ENCODE measurements around the gene DGAT2L6. TPM values are rescaled to one million over a fixed set of nuclear protein-coding genes. Genes with fewer than 3 reads are reported as not detected.

The DGAT2L6 gene
- total RNA-seq, 1 experiment from 2014 or later: not detected

- no peak for ATAC-seq
- DNase-seq (ENCODE audit: low spot score): no peak
- H3K9me3 Mint-ChIP-seq: no peaks in the 10 kb centered on the region; the same call in 1 of the 2 replicates
- peak overlapping the region; percentile 54 for H3K27ac Mint-ChIP-seq
- no peak overlapping the region for H3K4me3 Mint-ChIP-seq
- ChIA-PET POLR2A (no interaction called here), CTCF (interaction anchor here (1.6 kb wide), 1 partner anchor 9 kb away, joined by 5 read pairs; no protein-coding TSS in a partner anchor)
- H3K36me3 Mint-ChIP-seq: no peaks in the 10 kb centered on the region
- no peaks in the 10 kb centered on the region; the same call in 1 of the 2 replicates for H3K27me3 Mint-ChIP-seq (ENCODE audit: low read depth)
- no peak for TF ChIP-seq JAZF1 (CRISPR knock-in tag; IDR thresholded peaks at IDR 0.05)
- TF ChIP-seq ZNF671 (CRISPR knock-in tag; IDR thresholded peaks at IDR 0.05): no peak
- no peak for TF ChIP-seq GABPB1 (CRISPR knock-in tag; IDR thresholded peaks at IDR 0.05)
- TF ChIP-seq, protein P1, sequence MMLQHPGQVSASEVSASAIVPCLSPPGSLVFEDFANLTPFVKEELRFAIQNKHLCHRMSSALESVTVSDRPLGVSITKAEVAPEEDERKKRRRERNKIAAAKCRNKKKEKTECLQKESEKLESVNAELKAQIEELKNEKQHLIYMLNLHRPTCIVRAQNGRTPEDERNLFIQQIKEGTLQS (CRISPR knock-in tag; conservative IDR thresholded peaks at IDR 0.05): no peak
- peaks cover 25% of the 10 kb centered on the region for H3K4me1 Mint-ChIP-seq
These were observed 76.7 kb downstream of the DGAT2L6 start for GRCh38 chrX:70254063-70254400.

DNA sequence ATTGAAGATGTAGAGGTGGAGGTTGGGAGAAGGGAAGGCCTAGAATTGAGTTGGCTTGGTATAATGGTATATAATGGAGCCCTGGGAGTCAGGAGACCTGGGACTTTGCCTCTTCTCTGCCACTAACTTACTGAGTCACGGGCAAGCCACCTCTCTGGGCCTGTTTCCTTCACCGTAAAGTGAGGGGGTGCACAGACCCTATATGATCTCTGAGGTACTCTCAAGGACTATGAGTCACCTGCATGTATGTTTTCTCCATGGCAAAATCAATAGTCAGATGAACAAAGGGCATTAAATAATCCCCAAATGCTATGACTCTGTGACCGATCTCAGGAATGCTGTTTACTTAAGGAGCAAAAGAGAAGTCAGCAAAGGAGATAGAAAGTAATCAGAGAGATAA is 77.6 kb downstream of the DGAT2L6 start:
- Mint-ChIP-seq H3K4me1 (peaks cover 25% of the 10 kb centered on the region), H3K4me3 (no peak overlapping the region), H3K9me3 (no peaks in the 10 kb centered on the region; the same call in 1 of the 2 replicates), H3K27ac (no peak overlapping the region), H3K27me3 (ENCODE audit: low read depth) (no peaks in the 10 kb centered on the region; the same call in 1 of the 2 replicates), H3K36me3 (no peaks in the 10 kb centered on the region)
- CTCF ChIA-PET: no interaction called here
- no peak for TF ChIP-seq TP53 (CRISPR knock-in tag; IDR thresholded peaks at IDR 0.05)
- no peak for TF ChIP-seq MXD4 (CRISPR knock-in tag; IDR thresholded peaks at IDR 0.05; ENCODE audit: borderline replicate concordance)
- TF ChIP-seq ZNF121 (CRISPR knock-in tag; IDR thresholded peaks at IDR 0.05): no peak
- TF ChIP-seq ZNF416 (CRISPR knock-in tag; IDR thresholded peaks at IDR 0.05): no peak
- TF ChIP-seq, protein P2, sequence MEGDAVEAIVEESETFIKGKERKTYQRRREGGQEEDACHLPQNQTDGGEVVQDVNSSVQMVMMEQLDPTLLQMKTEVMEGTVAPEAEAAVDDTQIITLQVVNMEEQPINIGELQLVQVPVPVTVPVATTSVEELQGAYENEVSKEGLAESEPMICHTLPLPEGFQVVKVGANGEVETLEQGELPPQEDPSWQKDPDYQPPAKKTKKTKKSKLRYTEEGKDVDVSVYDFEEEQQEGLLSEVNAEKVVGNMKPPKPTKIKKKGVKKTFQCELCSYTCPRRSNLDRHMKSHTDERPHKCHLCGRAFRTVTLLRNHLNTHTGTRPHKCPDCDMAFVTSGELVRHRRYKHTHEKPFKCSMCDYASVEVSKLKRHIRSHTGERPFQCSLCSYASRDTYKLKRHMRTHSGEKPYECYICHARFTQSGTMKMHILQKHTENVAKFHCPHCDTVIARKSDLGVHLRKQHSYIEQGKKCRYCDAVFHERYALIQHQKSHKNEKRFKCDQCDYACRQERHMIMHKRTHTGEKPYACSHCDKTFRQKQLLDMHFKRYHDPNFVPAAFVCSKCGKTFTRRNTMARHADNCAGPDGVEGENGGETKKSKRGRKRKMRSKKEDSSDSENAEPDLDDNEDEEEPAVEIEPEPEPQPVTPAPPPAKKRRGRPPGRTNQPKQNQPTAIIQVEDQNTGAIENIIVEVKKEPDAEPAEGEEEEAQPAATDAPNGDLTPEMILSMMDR (IDR thresholded peaks at IDR 0.05): no peak
- DNase-seq (ENCODE audit: low spot score): no peak
- POLR2A ChIA-PET: no interaction called here
- ATAC-seq: no peak

Other genes with a start within 250 kb of the DGAT2L6 start
- gene AWAT2, start 127.5 kb upstream of the DGAT2L6 start, total RNA-seq (2021): not detected in 3 replicates
- gene OTUD6A, start 115.0 kb upstream of the DGAT2L6 start, total RNA-seq (2021): 0.13 to 0.18 TPM (median 0.14 TPM) in 3 replicates
- 38.9 to 46.5 TPM (median 45.3 TPM) in 3 replicates for gene IGBP1, start 44.0 kb upstream of the DGAT2L6 start, total RNA-seq (2021)
- not detected in 3 replicates for gene AWAT1, start 57.2 kb downstream of the DGAT2L6 start, total RNA-seq (2021)
- gene P2RY4, start 82.7 kb downstream of the DGAT2L6 start, total RNA-seq (2021): 0.11 to 0.16 TPM in 2 of 3 replicates, not detected in the other
- not detected in 3 replicates for gene ARR3, start 90.9 kb downstream of the DGAT2L6 start, total RNA-seq (2021)
- not detected in 3 replicates for gene RAB41, start 104.7 kb downstream of the DGAT2L6 start, total RNA-seq (2021)
- 27.0 to 32.2 TPM (median 27.8 TPM) in 3 replicates for gene PDZD11, start 112.4 kb downstream of the DGAT2L6 start, total RNA-seq (2021)
- 34.9 to 36.2 TPM (median 35.5 TPM) in 3 replicates for gene KIF4A, start 112.6 kb downstream of the DGAT2L6 start, total RNA-seq (2021)
- 7.0 to 9.3 TPM (median 8.8 TPM) in 3 replicates for gene GDPD2, start 245.8 kb downstream of the DGAT2L6 start, total RNA-seq (2021)

All from WTC11 (cell line).